ENCODE results near the gene ZNF274.

GRCh38 chr19:58237324-58237723, 54.5 kb downstream of the ZNF274 start:
- TF ChIP-seq, protein P1, sequence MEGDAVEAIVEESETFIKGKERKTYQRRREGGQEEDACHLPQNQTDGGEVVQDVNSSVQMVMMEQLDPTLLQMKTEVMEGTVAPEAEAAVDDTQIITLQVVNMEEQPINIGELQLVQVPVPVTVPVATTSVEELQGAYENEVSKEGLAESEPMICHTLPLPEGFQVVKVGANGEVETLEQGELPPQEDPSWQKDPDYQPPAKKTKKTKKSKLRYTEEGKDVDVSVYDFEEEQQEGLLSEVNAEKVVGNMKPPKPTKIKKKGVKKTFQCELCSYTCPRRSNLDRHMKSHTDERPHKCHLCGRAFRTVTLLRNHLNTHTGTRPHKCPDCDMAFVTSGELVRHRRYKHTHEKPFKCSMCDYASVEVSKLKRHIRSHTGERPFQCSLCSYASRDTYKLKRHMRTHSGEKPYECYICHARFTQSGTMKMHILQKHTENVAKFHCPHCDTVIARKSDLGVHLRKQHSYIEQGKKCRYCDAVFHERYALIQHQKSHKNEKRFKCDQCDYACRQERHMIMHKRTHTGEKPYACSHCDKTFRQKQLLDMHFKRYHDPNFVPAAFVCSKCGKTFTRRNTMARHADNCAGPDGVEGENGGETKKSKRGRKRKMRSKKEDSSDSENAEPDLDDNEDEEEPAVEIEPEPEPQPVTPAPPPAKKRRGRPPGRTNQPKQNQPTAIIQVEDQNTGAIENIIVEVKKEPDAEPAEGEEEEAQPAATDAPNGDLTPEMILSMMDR (IDR thresholded peaks at IDR 0.05; ENCODE audit: insufficient read depth, low read length, poor library complexity, severe bottlenecking): no peak
- TF ChIP-seq EZH2phosphoT487 (conservative IDR thresholded peaks at IDR 0.05; ENCODE audit: low read length): no peak

Measured in SU-DHL-6 (cell line).